RWPE1 (cell line): ENCODE measurements around the gene GJA10.
"Not testable (repeated sequence)": the region's sequence is repeated elsewhere in the genome, so short reads cannot be mapped to it uniquely, and the experiment has no call there.

Experiments
- CTCF ChIA-PET: fragments of 350-600 bp; sonication (Branson Sonifier 250); formaldehyde crosslinking; extraction: SDS; loops from one replicate; lab custom pipeline; 2021; lab: Yijun Ruan, JAX
- POLR2A ChIA-PET: fragments of 400-600 bp; formaldehyde crosslinking; extraction: SDS; loops from one replicate; lab custom pipeline; 2020; ENCODE audit warnings: antibody characterized with exemption; ENCODE audit not compliant: low non-redundant PET; lab: Yijun Ruan, JAX
- DNase-seq: peaks from one replicate; pipeline ENCODE4 v3.0.0; 2012; ENCODE audit warnings: low spot score
- H3K27ac ChIP-seq: fragments of 450-650 bp; 2 replicates; pipeline ENCODE4 v1.5.1; 2017
- TF ChIP-seq, protein P1 (sequence below): fragments of 450-650 bp; conservative IDR thresholded peaks from 2 replicates; pipeline ENCODE4 v1.5.1; 2017; ENCODE audit warnings: low read depth, mild to moderate bottlenecking

GJA10 gene

DNA sequence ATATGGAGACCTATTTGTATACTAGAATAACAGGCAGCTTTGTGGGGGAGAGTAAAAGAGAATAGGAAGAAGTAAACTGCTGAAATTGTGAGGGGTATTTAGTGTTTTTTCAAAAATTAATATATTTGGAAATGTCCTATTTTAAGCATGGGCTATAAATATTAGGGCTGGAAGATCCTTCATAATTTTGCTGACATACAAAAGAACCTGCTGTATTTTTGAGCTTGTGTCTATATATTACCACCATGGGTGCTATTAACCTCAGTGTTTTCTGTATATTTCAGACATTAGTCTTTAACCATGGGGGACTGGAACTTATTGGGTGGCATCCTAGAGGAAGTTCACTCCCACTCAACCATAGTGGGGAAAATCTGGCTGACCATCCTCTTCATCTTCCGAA lies at the start of gene GJA10:
Gene GJA10, plus strand, starts transcription at position 301 of the 400 bp plus-strand sequence. Its CDS starts 0 bp downstream, at position 301.
- POLR2A ChIA-PET: no interaction called here
- no peak within 1 kb of the TSS for H3K27ac ChIP-seq
- DNase-seq: no peak
- TF ChIP-seq, protein P1, sequence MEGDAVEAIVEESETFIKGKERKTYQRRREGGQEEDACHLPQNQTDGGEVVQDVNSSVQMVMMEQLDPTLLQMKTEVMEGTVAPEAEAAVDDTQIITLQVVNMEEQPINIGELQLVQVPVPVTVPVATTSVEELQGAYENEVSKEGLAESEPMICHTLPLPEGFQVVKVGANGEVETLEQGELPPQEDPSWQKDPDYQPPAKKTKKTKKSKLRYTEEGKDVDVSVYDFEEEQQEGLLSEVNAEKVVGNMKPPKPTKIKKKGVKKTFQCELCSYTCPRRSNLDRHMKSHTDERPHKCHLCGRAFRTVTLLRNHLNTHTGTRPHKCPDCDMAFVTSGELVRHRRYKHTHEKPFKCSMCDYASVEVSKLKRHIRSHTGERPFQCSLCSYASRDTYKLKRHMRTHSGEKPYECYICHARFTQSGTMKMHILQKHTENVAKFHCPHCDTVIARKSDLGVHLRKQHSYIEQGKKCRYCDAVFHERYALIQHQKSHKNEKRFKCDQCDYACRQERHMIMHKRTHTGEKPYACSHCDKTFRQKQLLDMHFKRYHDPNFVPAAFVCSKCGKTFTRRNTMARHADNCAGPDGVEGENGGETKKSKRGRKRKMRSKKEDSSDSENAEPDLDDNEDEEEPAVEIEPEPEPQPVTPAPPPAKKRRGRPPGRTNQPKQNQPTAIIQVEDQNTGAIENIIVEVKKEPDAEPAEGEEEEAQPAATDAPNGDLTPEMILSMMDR: no peak
- CTCF ChIA-PET: no interaction called here

DNA sequence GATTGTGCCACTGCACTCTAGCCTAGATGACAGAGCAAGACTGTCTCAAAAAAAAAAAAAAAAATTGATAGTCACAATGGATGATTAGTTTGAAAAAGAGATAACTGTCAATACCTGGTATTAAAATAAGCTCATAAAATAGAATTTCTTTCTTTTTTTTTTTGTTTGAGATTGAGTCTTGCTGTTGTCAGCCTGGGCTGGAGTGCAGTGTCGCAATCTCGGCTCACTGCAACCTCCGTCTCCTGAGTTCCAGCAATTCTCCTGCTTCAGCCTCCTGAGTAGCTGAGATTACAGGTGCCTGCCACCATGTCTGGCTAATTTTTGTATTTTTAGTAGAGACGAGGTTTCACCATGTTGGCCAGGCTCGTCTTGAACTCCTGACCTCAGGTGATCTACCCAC lies 46.8 kb upstream of the GJA10 start:
- CTCF ChIA-PET, H3K27ac ChIP-seq, DNase-seq, POLR2A ChIA-PET: not testable (repeated sequence)

DNA sequence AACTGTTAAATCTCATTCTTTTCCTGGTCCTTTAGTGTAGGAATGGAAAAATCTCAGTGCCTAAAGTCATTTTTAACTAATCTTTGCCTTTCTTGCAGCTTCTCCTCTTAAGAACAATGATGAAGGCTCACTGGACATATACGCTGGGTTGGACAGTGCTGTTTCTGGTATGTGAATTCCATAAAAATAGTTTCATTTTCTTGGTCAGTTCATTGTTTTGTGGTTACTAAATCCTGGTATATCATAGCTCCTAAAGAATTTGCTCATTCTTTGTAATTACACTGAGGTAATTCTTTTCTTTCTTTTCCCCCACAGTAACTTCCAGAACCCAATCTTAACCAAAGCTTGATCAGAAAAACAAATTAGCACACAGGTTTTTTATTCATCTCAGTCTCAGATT lies 41.2 kb upstream of the GJA10 start:
- TF ChIP-seq, protein P1: no peak
- ChIA-PET CTCF (interaction anchor here (0.6 kb wide), 1 partner anchor 575 kb away, joined by 3 read pairs; no protein-coding TSS in a partner anchor), POLR2A (interaction anchor here (0.7 kb wide), 1 partner anchor 13 kb away, joined by 4 read pairs; no protein-coding TSS in a partner anchor)
- DNase-seq: no peak
- no peak overlapping the region for H3K27ac ChIP-seq

DNA sequence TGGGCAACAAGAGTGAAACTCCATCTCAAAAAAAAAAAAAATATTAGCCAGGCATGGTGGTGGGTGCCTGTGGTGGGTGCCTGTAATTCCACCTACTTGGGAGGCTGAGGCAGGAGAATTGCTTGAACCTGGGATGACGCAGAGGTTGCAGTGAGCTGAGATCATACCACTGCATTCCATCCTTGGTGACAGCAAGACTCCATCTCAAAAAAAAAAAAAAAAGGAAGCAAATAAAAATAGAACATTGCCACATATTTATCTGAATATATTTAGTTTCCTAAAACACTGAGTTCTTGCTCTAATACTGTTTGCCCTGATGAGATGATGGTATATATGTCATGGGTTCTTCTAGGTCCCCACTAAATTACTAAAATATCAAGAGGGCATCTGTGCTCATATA lies 36.2 kb upstream of the GJA10 start:
- CTCF ChIA-PET: no interaction called here
- POLR2A ChIA-PET: no interaction called here

DNA sequence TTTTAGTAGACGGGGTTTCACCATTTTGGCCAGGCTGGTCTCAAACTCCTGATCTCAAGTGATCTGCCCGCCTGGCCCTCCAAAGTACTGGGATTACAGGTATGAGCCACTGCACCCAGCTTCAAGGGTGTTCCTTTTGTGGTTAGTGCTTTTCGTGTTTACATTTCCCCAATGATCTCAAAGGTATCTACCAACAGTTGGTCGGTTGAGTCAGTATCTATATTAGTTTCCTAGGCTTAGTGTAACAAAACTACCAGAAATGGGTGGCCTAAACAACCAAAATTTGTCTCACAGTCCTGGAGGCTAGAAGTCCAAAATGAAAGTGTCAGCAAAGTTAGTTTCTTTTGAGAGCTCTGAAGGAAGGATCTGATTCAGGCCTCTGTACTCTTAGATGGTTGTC lies 34.5 kb upstream of the GJA10 start:
- TF ChIP-seq, protein P1: no peak
- ChIA-PET POLR2A (no interaction called here), CTCF (no interaction called here)
- DNase-seq: no peak
- H3K27ac ChIP-seq: no peak overlapping the region

More for the DNA sequence above, 36.2 kb upstream of the GJA10 start:
- TF ChIP-seq, protein P1: no peak
- H3K27ac ChIP-seq: no peak overlapping the region
- DNase-seq: no peak

DNA sequence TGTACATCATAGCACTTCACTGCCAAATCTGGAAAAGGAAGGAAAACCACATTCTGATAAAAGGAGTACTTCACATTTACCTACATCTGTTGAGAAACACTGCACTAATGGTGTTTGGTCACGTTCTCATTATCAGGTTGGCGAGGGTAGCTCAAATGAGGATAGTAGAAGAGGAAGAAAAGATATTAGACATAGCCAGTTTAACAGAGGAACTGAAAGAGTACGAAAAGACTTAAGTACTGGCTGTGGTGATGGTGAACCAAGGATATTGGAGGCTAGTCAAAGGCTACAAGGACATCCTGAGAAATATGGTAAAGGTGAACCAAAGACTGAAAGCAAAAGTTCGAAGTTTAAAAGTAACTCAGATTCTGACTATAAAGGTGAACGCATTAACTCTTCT lies 32.0 kb upstream of the GJA10 start:
- ChIA-PET CTCF (no interaction called here), POLR2A (no interaction called here)
- no peak overlapping the region for H3K27ac ChIP-seq
- no peak for DNase-seq
- TF ChIP-seq, protein P1: no peak

DNA sequence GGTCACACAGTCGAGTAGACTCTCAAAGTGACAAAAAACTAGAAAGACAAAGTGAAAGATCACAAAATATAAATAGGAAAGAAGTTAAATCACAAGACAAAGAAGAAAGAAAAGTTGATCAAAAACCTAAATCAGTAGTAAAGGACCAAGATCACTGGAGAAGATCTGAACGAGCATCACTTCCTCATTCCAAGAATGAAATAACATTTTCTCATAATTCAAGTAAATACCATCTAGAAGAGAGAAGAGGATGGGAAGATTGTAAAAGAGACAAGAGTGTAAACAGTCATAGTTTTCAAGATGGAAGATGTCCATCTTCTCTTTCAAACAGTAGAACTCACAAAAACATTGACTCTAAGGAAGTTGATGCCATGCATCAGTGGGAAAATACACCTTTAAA lies 31.6 kb upstream of the GJA10 start:
- CTCF ChIA-PET: no interaction called here
- POLR2A ChIA-PET: no interaction called here
- DNase-seq: no peak
- no peak overlapping the region for H3K27ac ChIP-seq
- TF ChIP-seq, protein P1: no peak
